Stromal cell of bone marrow (primary cell): ENCODE data around the gene GTF2F2.
"Not testable (repeated sequence)": the region's sequence is repeated elsewhere in the genome, so short reads cannot be mapped to it uniquely, and the experiment has no call there.

Experiments used
- DNase-seq: peaks from one replicate; pipeline ENCODE4 v3.0.0-alpha.2; 2012; ENCODE audit warnings: low read depth

Gene GTF2F2

DNA sequence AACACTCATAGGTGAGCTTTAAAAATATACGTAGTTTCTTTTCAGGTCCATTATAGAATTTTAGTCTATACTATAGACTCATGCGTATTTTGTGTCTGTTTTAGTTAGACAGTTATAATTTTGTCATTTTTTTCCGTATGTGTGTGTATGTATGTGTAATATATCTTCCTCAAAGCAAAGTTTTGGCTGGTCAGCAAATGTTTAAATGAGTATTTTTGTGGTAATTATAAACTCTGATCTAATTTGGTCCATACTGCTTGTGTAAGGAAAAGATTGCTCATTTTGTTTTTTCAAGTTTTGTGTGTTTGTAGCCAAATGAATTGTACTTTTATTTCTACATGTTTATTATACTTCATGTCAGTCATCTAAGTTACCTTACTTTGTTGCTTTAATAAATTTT, 60.0 kb downstream of the GTF2F2 start:
- DNase-seq: no peak

DNA sequence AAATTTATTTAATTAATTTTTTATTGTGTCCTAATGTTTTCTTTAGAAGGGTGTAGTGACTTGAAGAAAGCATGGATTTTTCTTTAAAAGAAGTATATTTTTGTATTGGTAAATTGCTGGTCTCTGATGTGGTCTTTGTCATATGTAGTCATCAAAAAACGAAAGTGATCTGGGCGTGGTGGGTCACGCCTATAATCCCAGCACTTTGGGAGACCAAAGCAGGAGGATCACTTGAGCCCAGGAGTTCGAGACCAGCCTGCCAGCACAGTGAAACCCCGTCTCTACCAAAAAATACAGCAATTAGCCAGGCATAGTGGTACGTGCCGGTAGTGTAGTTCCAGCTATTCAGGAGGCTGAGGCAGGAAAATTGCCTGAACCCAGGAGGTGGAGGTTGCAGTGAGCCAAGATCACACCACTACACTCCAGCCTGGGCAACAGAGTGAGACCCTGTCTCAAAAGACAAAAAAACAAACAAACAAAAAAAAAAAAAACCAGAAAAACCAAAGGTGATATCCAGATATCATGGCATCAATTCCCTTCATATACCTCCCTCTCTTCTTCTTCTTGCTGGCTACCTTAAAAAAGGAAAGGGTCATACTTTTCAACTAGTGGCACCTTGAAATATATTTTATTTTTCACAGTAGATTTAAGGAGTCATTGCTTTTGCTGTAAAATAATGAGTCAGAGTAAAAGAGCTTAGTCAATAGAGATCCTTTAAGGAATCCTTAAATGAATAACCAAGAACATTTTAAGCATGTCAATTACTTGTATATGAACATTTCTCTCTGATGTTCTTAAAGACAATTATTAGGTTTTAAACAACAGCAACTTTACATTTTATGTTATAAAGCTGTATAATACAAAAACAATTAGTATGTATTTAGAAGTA, 60.6 kb downstream of the GTF2F2 start:
- no peak for DNase-seq

DNA sequence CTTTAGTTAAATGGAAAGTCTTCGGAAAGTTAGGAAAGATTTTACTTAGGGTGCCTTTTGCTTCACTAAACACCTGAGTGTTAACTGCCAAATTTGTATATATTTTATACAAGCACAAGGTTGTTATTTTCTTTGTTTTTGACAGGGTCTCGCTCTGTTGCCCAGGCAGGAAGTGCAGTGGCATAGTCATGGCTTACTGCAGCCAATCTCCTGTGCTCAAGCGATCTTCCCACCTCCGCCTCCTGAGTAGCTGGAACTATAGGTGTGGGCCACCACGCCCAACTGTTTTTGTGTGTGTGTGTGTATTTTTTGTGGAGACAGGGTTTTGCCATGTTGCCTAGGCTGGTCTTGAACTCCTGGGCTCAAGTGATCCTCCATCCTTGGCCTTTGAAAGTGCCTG, 64.4 kb downstream of the GTF2F2 start:
- no peak for DNase-seq

DNA sequence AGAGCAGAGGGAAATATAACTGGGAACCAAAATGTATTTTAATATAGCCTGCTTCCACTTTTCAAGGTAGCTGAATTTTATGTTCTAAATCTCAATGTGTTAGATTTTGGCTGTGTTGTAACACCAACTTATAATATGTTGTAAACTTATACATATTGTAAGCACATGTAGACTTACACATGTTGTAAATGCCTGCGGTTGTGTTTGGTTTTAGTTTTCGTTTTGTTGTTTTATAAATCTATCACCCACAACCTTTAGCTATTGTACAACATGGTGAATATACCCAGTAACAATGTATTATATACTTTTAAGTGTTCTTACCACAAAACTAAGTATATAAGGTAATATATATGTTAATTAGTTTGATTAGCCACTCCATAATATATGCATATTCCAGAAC, 65.0 kb downstream of the GTF2F2 start:
- no peak for DNase-seq

DNA sequence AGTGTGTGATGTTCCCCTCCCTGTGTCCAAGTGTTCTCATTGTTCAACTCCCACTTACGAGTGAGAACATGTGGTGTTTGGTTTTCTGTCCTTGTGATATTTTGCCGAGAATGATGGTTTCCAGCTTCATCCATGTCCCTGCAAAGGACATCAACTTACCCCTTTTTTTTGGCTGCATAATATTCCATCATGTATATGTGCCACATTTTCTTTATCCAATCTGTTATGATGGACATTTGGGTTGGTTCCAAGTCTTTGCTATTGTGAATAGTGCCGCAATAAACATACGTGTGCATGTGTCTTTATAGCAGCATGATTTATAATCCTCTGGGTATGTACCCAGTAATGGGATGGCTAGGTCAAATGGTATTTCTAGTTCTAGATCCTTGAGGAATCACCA, 68.8 kb downstream of the GTF2F2 start:
- not testable (repeated sequence) for DNase-seq

DNA sequence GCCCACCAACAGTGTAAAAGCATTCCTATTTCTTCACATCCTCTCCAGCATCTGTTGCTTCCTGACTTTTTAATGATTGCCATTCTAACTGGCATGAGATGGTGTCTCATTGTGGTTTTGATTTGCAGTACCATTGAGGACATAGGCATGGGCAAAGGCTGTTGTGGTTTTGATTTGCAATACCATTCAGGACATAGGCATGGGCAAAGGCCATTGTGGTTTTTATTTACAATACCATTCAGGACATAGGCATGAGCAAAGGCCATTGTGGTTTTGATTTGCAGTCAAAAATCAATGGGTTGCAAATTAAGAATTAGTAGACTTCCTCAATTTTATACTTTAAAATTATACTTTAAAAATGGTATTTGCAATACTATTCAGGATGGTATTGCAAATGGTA, 69.2 kb downstream of the GTF2F2 start:
- peak; percentile 53 for DNase-seq

DNA sequence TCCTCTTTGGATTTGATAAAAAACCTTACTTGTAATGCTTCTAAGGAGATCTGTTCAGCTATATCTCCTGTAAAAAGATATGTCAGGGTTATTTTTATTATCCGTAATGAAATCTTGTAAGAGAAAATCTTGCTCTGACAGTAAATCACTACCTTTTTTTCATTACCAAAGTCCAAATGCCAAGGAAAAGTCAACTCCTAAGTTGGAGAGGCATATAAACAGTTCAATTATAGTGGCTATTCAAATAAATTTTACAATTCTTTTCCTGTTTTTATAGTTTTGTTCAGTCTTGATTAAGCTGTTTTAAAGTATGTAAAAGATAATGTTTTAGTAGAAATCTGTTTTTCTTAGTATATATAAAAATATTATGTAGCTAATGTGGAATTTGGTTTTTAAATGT, 71.6 kb downstream of the GTF2F2 start:
- no peak for DNase-seq

DNA sequence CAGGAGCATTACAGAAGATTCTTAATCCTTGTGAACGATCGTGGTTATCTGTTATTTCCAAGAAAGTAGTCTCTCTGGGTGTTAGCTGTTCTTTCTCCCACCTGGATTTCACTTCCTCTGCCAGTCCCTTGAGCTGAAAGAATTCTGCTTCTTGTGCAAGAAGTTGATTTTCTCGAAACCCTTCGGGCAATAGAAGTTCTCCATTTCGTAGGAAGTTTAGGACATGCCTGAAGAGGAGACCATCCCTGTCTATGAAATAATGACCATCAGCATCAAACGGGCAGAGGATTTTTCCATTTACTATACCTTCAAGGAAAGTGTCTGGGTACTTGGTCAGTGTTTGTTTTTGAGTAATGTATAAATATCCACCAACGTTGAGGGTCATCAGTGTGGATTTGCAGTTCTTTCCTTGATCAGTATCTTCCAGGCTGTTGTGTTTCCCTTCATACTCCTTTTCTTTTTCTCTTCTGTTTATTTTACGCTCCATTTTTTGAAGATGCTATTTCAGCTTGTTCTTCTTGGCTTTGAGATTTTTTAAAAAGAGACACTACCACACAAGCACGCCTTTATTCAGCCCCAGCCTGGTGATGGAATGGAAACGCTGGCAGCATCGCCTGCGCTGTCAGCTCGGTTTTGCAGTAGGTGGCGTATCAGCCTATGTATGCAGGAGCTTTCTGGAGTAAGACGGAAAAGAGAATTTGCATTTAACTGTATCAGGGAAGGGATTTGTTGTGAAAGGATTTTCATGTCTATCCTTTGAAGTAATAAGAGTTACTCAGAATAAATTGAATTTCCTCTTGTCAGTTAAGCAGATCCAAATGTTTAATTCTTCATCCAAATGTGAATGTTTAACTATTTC, 74.0 kb downstream of the GTF2F2 start:
- DNase-seq: peak; percentile 62

DNA sequence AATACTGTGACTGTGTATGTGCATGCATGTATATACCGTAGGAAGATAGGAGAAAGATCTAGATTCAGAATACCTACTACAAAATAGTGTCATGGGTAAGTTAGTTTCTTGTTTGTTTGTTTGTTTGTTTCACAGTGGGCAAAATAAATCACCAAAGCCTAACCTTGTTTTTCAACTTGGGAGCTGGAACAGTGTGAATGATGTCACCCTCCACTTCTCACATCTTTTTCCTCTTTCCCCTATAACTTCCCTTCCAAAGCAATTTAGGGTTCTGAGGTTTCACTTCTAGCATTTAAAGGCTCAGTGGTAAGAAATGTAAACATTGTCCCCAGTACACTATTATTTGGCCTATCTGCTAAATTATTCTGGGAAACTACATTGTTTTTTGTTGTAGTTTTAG, 75.1 kb downstream of the GTF2F2 start:
- no peak for DNase-seq

DNA sequence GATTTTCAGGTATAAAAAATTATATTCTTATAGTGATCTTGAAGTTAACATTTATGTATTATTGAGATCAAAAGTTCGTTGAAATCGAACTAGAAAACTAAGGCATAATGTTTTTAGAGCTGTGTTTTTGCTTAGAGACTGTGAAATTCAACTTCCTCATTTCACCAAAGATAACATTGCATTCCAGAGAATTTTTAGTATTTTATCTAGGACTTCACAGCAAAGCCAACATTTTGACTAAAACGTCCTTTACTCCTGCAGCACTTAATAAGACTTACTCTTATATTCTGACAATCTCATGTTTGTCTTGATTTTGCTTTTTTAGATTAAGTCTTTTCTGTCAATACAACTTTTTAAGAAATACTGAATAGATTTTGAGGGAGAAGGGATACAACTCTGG, 75.8 kb downstream of the GTF2F2 start:
- no peak for DNase-seq

DNA sequence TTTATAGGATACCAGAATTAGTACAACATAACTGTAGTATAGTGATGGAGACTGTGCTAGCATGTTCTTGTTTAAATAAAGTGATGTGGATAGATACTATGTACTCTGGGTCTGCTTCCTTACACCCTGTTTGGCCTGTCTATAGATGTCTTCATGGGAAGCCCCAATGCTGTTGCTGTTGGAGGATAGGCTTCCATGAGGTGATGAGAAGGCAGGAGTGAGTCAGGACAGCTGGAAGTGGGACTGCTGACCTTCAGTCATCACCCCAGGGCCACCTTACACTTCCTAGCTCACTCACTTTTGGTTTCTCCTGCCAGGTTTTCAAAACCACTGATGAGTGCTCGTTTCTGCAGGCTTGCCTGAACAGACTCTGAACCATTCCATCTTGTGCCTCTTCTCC, 76.3 kb downstream of the GTF2F2 start:
- DNase-seq: peak; percentile 43

DNA sequence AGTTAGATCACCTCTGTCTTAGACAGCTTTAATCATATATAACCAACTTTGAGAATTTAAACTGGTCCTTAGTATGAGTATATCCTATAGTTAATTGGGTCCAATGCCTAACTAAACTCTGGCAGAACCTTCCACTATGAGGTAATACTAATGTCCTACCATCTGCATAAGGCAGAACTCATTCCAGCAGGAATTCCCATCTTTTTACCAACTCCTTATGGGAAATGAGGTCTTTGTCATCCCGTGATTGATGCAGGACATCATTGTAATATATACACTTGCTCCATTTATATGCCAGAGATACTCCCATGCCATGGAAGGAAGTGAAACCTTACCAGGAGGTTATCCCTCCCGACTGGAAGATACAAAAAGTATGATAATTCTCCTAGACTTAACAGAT, 77.7 kb downstream of the GTF2F2 start:
- no peak for DNase-seq

DNA sequence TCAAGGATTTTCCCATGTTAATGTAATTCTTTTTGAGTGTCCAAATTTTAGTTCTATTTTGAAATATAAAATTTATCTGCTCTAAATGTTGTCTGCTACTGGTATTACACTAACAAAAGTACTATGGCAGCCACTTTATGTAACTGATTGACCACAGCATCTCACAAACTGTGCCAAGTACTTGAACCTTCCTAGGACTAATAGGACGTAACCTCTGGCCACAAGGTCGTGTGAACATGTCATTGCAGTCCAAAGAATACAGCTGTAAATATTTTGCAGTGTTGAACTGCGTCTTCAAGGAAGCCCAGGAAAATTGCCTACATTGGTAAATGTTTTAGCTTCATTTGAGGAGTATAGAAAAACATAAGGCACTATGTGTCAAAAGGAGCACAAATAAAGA, 78.6 kb downstream of the GTF2F2 start:
- no peak for DNase-seq

DNA sequence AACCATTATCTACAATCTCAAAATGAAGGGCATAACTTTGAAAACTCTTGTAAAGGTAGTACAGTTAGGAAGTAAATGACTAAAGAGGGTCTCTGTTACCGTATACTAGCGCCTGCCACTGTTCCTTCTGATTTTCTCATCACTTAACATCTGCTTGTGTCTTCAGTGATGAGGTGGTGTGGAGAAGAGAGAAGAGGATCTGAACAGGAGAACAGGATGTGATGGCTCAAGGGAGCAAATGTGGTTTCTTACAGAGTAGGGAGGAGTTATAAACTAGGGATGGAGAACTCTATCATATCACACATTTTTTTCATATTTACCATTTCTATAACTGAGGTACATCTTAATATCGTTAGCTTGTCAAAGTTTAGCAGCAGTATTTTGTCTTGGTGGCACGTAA, 79.4 kb downstream of the GTF2F2 start:
- DNase-seq: no peak

DNA sequence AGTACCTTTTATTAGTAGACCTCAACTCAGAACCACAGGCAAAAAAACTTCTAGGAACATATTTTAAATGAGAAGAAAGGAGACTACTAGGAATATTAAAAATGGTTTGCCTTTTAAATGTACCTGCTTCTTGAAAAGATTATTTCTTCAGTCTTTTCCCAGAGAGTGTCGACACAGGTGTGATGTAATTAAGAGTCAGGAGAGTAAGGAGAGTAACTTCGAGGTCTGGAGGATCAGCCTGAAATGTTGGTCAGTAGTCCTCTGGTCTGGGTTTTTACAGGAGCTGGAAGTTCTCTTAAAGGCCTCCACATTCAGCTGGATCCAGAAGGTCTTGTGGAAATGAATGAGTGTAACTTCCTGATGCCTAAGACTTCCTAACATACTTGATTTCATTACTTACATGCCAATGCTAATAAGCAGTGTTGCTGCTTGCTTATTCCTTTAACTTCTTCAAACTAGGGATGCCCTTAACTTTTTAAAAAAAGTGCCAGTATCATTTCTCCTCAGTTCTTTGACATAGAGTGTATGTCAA, 80.5 kb downstream of the GTF2F2 start, which contains the start of gene KCTD4:
KCTD4 (minus strand) TSS at position 345 of the 532 bp plus-strand sequence. CDS start 6,478 bp downstream, outside the sequence.
- no peak for DNase-seq

DNA sequence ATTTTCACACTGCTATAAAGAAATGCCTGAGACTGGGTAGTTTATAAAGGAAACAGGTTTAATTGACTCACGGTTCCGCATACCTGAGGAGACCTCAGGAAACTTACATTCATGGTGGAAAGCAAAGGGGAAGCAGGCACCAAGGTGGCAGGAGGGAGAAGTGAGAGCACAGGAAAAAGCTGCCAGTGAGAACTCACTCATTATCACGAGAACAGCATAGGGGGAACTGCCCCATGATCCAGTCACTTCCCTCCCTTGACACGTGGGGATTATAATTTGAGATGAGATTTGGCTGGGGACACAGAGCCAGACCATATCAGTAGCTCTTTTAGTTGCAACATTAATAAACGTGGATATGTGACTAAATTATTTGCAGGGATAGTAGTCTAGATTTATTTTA, 84.8 kb downstream of the GTF2F2 start:
- DNase-seq: no peak

DNA sequence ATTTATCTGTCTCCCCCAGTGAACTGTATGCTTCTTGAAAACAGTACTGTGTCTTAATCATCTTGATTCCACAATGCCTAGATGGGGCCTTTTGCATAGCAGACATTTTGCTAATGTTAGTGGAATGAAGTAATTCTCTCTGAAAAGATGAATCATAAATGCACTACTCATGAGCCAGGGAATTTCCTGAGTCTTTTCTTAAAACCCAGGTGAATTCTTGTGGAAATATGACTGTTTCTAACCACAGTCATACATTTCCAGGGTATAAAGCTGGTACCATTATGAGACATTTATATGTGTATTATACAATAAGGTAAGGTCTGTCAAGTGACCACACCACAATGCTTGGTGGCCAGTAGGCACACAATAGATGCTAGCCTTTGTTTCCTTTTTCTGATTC, 86.0 kb downstream of the GTF2F2 start:
- DNase-seq: peak; percentile 79

DNA sequence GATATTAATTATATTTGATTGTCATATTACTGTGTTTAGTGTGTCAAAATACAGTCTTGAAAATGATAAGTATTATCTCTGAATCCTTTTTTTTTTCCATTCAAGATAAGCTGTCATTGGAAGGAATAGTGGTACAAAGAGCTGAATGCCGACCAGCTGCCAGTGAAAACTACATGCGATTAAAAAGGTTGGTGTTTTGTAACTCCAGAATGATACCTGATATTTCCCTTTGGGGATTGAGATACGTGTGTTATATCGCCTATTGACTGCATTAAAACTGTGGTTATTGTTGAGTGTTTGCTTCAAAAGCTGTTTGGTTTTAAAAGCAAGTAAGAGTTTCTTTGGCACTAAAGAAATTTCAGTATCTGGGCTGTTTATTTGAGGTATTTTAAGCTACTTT, 87.0 kb downstream of the GTF2F2 start:
- no peak for DNase-seq

DNA sequence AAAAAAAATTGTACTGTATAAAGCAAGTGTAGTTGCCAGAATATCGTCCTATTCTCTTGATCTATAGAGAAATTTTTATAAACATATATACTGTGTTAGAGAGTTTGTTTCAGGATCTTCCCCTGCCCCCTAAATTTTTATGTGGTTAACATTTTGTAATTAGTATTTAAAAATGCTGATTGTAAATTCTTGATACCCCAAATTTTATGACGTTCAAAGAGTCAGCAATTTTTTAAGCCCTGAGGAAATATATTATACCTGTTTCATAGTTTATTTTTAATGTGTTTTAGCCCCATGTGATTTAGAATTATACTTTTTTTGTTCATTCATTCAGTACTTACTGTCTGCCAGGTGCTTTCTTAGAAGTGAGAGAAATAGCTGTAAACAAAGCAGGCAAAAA, 87.8 kb downstream of the GTF2F2 start:
- no peak for DNase-seq

DNA sequence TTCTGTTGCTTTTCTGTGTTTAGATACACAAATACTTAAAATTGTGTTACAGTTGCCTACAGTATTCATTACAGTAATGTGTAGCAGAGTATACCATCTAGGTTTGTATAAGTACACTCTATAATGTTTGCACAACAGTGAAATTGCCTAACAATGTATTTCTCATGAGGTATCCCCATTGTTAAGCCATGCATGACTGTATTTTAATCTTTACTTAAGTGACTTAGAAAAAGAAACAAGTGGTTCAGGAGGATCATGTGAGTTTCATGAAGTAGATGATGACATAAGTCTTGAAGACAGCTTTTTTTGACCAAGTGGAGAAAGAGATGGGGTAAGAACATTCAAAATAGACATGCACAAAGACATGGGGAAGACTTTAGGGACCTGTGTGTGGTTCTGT, 88.9 kb downstream of the GTF2F2 start:
- no peak for DNase-seq

DNA sequence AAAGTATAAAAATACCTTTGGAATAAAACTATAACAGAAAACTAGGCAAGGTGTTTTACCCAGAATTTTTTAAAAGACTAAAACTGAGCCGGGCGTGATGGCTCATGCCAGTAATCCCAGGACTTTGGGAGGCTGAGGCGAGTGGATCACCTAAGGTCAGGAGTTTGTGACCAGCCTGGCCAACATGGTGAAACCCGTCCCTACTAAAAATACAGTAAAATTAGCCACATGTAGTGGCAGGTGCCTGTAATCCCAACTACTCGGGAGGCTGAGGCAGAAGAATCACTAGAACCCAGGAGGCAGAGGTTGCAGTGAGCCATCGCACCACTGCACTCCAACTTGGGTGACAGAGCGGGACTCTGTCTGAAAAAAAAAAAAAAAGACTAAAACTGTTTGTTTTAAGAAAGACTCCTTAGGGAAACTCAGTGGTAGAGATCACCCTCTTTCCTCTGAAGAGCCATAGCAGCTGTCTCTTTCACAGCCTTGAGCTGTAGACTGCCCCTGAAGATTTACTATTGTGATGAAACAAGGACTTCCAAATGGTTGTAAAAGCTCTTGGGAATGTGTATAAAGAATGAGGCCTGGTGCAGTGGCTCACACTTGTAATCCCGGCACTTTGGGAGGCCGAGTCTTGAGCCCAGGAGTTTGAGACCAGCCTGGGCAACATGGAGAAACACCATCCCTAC, 95.2 kb downstream of the GTF2F2 start:
- no peak for DNase-seq

DNA sequence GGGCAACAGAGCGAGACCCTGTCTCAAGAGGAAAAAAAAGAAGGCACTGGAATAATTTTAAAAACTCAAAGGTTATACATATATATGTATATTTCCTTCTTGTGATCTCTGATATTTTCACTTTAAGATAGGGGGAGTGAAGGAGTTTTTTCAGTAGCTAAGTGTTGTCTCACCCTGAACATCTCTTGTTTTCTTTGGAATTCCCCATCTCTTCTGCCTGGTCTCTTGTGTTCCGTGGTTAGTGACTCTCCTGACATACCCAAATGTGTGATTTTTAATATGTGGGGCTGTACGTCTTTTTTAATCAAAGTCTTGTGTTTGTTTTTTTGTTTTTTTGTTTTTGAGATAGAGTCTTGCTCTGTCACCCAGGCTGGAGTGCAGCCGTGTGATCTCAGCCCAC, 95.9 kb downstream of the GTF2F2 start:
- DNase-seq: no peak
